Brain microvascular endothelial cell (primary cell): Measurements from ENCODE around the gene SHROOM1.
A peak's percentile ranks its signal among the peaks of the same experiment; 100 is the strongest.

Source experiments
- DNase-seq: peaks from one replicate; pipeline ENCODE4 v3.0.0-alpha.2; 2020
- H3K27ac ChIP-seq: fragments of 250-450 bp; sonication (Bioruptor Pico); 2 replicates; pipeline ENCODE4 v1.5.1; 2020; ENCODE audit warnings: mild to moderate bottlenecking, moderate library complexity
- H3K27me3 ChIP-seq: fragments of 250-450 bp; sonication (Bioruptor Pico); replicated peaks from 2 replicates; pipeline ENCODE4 v1.5.1; 2020; ENCODE audit warnings: mild to moderate bottlenecking
- H3K36me3 ChIP-seq: fragments of 250-450 bp; sonication (Bioruptor Pico); replicated peaks from 2 replicates; pipeline ENCODE4 v1.5.1; 2020; ENCODE audit warnings: mild to moderate bottlenecking
- H3K4me3 ChIP-seq: 2 replicates; pipeline ENCODE4 v1.5.1; 2011; ENCODE audit warnings: low read depth, mild to moderate bottlenecking, control low read depth, low read length, moderate library complexity
- in situ Hi-C: cut with HindIII; loops from 2 replicates; pipeline ENCODE4 v1.10.0; 2017; ENCODE audit warnings: low sequenced_read_pairs, low pct_ligation_motif_present
- TF ChIP-seq, protein P1 (sequence below): IDR thresholded peaks from 2 replicates; pipeline ENCODE4 v1.5.1; 2011; ENCODE audit warnings: low read depth, mild to moderate bottlenecking, moderate library complexity, low read length, control low read depth, inconsistent platforms; ENCODE audit errors: missing control alignments

Gene SHROOM1

DNA sequence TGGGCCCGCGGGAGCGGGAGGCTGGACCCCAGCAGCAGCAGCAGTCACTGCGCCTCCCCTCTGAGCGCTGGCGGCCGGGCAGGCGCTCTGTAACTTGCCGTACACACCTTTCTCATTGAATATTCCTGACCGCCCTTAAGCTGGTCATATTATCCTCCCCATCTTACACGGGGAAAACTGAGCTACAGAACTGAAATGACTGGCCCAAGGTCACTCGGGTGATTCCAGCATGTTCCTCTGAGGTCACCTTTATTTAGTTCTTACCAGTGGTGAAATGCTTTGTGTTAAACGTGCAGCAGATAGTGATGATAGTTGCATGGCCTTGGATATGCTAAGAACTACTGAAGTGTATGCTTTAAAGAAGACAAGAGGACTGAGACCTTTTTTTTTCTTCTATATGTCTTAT, 36.6 kb upstream of the SHROOM1 start:
- Histone ChIP-seq H3K36me3 (peaks cover 29% of the 10 kb centered on the region), H3K27ac (peak overlapping the region; percentile 92), H3K4me3 (peak overlapping the region; percentile 78), H3K27me3 (no peaks in the 10 kb centered on the region)
- in situ Hi-C loops, result no loop called here
- TF ChIP-seq, protein P1, sequence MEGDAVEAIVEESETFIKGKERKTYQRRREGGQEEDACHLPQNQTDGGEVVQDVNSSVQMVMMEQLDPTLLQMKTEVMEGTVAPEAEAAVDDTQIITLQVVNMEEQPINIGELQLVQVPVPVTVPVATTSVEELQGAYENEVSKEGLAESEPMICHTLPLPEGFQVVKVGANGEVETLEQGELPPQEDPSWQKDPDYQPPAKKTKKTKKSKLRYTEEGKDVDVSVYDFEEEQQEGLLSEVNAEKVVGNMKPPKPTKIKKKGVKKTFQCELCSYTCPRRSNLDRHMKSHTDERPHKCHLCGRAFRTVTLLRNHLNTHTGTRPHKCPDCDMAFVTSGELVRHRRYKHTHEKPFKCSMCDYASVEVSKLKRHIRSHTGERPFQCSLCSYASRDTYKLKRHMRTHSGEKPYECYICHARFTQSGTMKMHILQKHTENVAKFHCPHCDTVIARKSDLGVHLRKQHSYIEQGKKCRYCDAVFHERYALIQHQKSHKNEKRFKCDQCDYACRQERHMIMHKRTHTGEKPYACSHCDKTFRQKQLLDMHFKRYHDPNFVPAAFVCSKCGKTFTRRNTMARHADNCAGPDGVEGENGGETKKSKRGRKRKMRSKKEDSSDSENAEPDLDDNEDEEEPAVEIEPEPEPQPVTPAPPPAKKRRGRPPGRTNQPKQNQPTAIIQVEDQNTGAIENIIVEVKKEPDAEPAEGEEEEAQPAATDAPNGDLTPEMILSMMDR, result no peak
- no peak for DNase-seq

DNA sequence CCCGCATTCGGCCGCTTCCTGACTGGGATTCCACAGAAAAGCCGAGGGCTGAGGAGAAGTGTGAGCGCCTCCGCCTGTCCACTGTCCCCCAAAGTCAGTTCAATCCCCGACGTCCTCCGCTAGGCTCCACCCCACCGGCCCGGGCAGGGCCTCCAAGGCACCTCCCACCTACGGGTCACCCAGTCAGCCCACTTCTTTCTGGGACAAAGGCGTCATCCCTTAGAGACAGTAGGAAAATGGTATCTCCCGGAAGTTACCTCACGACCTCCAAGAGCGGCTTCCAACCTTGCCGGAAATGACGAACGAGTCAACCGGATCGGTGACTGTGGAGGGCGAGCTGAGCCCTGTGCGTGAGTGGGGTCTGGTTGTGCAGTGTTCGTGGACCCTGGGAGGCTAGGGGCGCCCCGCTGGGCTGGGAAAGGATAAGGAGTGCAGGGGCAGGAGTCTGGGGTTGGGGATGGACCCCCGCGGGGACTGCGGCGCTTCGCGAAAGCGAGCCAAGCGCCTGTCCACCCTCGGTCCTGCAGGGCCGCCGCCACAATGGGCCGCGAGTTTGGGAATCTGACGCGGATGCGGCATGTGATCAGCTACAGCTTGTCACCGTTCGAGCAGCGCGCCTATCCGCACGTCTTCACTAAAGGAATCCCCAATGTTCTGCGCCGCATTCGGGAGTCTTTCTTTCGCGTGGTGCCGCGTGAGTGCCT, 36.0 kb upstream of the SHROOM1 start, which contains the start of the genes GDF9 and UQCRQ:
Gene GDF9 (minus strand): TSS at position 128 of the 704 bp plus-strand sequence. CDS start 1,936 bp downstream, outside the sequence.
Gene UQCRQ (plus strand): TSS at position 301 of the 704 bp plus-strand sequence. CDS start 240 bp downstream, at position 541.
- Histone ChIP-seq H3K27ac (peak within 1 kb of the TSS; percentile 92), H3K4me3 (peak within 1 kb of the TSS; percentile 78)

DNA sequence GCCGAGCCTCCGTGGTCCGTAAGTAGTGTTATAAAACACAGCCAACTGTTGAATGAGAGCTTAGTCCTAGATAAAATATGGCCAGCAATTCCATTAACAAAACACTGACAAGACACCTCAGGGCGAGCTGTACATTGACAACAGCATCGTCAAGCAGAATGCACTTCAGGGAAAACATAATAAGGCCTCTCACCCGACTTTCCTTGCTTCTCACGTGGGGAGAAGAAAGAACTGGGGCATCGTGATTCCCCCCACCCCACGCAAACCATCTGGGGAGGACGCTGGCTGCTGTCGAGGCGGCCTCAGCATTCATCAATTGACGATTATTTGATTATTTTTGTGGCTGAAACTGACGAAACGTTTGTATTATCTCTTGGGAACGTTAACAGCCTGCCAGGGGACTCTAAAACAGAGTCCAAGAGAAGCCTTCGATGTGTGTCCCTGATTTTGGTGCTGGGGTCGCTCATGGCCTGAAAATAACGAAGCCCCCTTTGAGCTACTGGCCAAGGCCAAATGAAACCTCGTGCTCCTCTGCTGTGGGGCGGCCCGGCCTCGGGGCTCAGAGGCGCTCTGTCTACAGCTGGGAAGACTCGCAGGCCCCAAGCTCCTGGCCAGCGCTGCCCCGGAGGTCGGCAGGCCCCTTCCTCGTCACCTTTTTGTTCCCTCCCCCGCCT, 35.4 kb upstream of the SHROOM1 start:
- peak overlapping the region; percentile 92 for H3K27ac ChIP-seq
- peak overlapping the region; percentile 78 for H3K4me3 ChIP-seq
- no peaks in the 10 kb centered on the region for H3K27me3 ChIP-seq
- DNase-seq, result no peak
- peaks cover 23% of the 10 kb centered on the region for H3K36me3 ChIP-seq
- in situ Hi-C loops, result no loop called here
- TF ChIP-seq, protein P1, result no peak

More for the DNA sequence above, 36.0 kb upstream of the SHROOM1 start, which contains the start of the genes GDF9 and UQCRQ:
- in situ Hi-C loops, result no loop called here
- peak; percentile 99 for DNase-seq
- Histone ChIP-seq H3K27me3 (no peaks in the 10 kb centered on the region), H3K36me3 (peaks cover 23% of the 10 kb centered on the region)
- TF ChIP-seq, protein P1, result peak; percentile 45

DNA sequence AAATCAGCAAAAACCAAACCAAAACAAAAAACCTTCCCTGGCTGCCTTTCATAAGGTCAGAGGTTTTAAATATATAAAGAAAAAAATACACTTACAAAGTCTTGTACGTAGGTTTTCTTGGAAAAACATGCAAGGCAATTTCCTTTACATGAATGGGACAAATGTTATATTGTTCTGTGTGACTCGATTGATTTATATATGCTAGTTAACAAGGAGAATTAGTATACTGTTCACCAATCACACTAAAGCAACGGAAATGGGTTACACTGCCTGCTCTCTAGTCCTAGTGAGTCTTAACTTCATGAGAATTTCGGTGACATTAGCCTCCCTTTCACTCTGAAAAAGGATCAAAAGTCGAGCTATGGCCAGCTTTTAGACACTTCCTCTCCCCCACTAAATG, 30.3 kb upstream of the SHROOM1 start:
- DNase-seq, result no peak
- TF ChIP-seq, protein P1, result no peak
- H3K27me3 ChIP-seq, result no peaks in the 10 kb centered on the region
- H3K4me3 ChIP-seq, result no peak overlapping the region
- no peak overlapping the region for H3K27ac ChIP-seq
- H3K36me3 ChIP-seq, result no peaks in the 10 kb centered on the region
- in situ Hi-C loops, result no loop called here

DNA sequence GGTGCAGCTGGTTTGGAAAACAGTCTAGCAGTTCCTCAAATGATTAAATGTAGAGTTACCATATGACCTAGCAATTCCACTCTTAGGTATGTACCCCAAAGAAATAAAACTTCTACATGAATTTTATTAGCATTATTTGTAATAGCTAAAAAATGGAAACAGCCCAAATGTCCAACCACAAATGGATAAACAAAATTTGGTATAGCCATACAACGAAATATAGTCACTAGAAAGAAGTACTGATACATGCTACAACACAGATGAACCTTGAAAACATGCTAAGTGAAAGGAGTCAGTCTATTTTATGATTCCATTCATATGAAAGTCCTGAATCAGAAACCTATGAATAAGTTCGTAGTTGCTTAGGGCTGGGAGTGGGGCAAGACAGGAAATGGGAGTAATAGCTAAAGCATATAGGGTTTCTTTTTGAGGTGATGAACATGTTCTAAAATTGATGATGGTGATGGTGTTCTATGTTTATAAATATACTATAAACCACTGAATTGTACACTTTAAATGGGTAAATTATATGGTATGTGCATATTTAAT, 29.5 kb upstream of the SHROOM1 start:
- in situ Hi-C loops, result no loop called here
- H3K36me3 ChIP-seq, result no peaks in the 10 kb centered on the region

More for the DNA sequence above, 29.5 kb upstream of the SHROOM1 start:
- Histone ChIP-seq H3K27me3 (no peaks in the 10 kb centered on the region), H3K4me3 (no peak overlapping the region), H3K27ac (no peak overlapping the region)
- no peak for DNase-seq
- TF ChIP-seq, protein P1, result no peak
